Central memory CD4-positive, alpha-beta T cell (primary cell): ENCODE data around the gene STRA8.
A peak's percentile ranks its signal among the peaks of the same experiment; 100 is the strongest.
"Not testable (repeated sequence)": the region's sequence is repeated elsewhere in the genome, so short reads cannot be mapped to it uniquely, and the experiment has no call there.

Experiments
- DNase-seq: peaks from one replicate; pipeline ENCODE4 v3.0.0; 2022

Gene STRA8

DNA sequence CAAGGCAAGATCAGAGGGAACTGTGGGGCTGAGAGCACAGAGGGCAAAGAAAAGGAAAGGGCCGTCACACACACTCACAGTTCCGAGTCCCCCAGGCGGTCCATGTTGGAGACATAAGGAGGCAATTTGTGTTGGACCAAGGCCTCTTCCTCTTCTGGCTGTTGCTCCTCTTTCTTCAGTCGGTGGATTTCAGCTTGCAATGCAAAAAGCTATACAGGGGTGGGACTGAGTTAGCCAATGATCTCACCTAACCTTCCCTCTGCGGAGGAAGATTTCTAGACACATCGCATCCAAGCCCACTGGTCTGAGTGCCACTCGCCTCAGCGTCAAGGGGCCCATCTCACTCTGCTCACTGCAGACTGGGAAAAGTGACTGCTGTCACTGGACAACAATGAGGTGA is 27.8 kb upstream of the STRA8 start:
- no peak for DNase-seq

DNA sequence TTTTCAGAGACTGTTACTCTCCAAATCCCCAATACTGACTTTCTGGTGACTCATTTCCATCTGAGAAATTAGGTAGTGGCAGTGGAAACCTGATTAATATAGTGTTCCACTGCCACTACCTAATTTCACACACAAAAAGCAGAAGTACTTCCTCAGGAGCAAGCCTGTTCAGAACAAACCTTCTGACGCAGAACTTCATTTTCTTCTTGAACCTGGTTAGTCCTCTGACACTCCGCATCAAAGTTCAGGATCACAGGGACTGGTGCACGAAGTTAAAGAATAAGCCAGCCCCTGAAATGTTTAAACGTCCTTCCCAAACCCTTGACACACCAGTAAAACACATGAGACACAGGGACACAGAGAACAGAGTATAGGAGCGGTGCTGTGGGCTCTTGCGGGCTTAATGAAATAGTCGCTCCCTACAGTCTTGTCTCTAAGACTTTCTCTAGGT is 26.7 kb upstream of the STRA8 start:
- no peak for DNase-seq

DNA sequence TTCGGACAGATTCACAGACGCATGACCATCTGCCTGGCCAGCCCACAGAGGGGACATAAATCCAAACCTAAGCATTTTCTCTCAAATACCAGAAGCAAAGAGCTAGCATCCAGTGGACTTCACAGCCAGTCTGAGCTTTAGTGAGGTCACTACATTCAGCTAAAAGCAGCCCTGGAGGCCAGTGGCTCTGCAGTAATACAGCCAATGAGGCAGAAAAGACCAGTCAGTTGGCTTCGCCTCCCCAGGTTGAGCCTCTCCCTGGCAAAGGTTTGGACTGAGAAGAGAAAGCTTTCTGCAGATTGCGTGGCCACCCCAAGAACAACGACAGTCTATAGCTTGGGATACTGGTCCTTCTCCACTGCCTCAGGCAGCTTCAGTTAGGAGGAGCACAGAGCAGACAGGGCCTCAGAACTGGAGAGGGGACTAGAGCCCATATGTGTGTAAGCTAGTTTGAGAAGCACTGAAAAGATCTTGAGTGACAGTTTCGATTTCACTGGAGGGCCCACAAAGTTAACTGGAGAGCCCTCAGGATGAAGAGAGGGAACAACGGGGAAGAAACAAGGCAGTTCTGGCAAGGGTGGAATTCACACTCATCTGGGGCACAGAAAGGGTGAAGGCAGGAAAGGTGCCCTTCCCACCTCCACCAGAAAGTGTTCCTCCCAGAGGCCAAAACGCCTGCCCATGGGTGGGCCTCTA is 26.1 kb upstream of the STRA8 start:
- DNase-seq = no peak

DNA sequence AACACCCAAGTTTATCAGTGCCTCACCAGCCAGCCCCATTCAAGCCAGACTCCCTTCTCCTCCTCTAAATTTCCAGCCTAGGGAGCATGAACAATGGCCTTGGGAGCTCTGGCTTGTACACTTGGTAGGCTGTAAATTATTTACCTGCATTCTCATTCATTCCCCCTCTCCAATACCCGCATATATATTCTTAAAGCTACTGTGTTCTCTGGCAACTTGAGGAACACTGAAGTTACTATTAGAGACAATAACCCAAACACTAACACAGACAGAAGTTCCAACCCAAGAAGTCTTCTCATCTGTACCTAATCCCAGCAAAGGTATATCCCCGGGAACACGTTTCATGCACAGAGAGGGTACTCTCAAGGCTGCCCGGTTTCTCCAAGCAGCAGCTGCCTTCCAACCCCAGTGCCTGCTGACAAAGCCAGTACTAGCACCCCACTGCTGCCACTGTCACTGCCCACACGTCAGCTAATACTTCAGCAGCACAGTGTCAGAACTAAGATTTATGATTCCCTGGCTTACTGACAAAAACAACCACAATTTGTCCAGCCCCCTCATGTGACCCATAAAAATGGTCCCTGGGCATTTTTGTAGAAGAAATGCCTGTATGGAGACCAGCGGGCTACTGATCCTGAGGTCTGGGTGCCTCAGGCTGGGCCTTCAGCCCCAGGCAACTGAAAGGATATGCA is 25.4 kb upstream of the STRA8 start:
- DNase-seq = no peak

DNA sequence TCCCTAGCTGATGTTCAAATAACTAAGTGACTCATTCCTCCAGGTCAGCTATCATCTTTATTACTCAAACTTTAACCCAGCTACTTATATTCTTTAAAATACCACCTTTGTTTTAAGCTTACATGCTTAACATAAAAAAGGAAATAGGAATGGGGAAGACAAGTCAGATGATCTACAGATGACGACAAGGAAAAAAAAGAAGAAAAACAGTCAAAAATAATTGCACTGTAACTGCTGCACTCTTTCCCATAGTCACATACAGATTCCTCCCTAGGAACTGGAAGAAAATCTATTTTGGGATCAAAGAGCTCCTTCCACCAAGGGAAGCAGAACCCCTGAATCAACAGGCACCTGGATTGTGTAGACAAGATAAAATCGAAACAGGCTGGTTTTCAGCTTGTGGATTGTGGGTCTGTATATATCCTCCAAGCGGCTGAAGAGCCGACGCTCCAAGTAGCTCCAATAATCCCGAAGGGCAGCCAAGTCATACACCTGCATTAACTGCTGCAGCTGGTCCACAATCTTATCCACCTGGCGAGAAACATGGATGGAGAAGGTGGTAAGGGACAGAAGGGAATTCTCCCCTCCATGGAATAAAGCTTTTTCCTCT is 24.3 kb upstream of the STRA8 start:
- no peak for DNase-seq

DNA sequence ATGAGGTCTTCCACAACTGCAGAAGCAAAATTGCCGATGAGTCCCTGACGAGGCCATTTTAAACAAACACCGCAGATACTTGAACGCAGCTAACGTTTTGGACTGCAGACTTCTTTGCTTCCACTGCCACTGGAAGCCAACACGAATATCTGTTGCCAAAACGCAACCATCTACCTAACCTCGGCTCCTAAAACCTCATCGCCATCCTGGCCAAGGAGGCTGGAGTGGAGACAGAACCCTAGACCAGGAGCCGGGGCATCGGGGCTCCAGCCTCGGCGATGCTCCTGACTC is 22.8 kb upstream of the STRA8 start:
- DNase-seq = no peak

DNA sequence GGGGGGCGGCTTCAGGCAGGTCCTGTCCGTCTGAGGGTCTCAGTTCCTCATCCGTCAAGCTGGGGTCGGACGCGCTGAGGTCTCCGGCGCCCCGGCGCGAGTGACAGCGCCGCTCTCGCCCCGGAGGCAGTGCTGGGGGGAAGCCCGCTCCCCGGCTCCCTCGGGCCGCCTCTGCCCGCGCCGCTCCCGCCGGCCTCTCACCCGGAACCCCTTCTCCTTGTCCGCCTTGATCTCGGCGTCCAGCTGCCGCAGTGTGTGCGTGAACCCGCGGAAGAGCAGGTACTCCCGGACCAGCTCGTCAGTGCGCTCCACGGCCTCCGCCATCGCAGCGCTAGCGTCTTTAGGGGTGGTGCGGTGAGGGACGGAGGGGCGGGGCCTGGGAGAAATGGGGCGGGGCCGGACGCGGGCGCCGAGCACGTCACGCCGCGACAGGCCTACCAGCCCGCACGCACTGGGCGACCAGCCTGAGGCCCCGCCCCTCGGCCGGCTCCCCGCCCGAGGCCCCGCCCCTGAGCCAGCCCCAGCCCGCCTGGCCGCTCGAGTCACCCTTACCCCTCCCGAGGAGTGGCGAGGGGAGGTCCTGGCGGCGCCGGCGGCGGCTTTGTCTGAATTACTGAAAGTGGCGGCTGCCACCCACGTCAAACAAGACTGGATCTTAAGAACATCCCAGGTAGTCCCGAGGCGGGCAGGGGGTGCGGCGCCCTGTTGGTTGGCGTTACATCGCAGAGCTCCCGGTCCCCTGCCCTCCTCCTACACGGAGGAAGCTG is 22.3 kb upstream of the STRA8 start, which contains the start of gene WDR91:
TSS of gene WDR91 (minus strand) at position 348 of the 767 bp plus-strand sequence. CDS start at position 324, 24 bp downstream.
- peak; percentile 90 for DNase-seq

DNA sequence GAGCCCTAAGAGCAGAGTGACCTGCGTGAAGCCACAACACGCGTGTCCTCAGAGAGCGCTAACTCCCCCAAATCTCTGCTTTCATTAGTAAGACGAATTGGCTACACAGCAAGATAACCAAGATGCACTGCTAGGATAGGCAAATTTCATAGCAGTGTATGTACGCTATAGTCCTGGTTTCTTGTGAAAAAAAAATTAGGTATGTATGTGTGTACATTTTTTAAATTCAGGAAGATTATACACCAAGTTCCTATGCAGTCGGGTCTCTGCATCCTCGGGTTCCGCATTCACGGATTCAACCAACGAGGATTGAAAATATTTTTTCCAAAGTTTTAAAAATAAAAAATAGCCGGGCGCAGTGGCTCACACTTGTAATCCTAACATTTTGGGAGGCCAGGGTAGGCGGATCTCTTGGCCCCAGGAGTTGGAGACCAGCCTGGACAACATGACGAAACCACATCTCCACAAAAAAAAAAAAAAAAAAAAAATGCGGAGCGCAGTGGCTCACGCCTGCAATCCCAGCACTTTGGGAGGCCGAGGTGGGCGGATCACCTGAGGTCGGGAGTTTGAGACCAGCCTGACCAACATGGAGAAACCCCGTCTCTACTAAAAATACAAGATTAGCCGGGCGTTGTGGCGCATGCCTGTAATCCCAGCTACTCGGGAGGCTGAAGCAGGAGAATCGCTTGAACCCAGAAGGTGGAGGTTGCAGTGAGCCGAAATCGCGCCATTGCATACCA is 21.5 kb upstream of the STRA8 start:
- DNase-seq = not testable (repeated sequence)

GRCh38 chr7:135213831-135214230 is 19.8 kb upstream of the STRA8 start:
- DNase-seq = no peak

DNA sequence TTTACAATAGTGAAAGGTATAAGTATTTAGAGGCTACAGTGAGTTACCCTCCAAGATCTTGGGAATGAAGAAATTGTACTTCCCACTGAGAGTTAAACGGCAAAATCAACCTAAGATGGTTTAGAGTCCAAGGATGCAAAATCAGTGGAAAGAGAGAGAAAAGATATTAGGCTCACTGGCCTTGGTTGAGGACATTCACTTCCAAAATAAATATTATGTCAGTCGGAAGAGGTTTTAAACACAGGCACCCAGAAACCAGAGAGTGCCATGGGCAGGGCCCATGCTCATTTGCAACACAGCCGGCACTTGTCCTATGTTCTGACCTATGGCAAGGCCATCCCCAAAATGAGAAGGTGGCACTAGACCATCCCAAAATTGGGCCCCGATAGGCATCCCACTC is 18.5 kb upstream of the STRA8 start:
- DNase-seq = no peak

- no peak for DNase-seq
Measured at GRCh38 chr7:135215698-135216097, 17.9 kb upstream of the STRA8 start.

GRCh38 chr7:135217645-135218509 is 15.8 kb upstream of the STRA8 start:
- DNase-seq = no peak

GRCh38 chr7:135224027-135224426 is 9.6 kb upstream of the STRA8 start:
- no peak for DNase-seq

DNA sequence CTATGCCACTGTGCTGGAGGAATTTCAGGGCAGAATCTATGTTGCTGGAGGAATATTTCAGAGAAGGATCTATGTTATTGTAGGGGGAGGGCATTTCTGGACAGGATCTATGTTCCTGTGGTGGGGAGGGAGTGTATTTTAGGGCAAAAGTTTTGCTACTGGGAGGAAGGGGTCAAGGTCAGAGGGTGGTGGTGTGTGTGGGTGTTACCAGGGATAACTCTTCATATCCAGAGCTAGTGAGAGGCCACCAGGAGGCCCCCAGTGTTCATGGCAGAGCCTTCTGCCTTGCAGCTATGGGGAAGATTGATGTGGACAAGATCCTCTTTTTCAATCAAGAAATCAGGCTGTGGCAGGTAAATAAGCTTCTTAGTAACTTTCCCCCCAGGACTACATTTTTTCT is 2.0 kb upstream of the STRA8 start:
- no peak for DNase-seq

DNA sequence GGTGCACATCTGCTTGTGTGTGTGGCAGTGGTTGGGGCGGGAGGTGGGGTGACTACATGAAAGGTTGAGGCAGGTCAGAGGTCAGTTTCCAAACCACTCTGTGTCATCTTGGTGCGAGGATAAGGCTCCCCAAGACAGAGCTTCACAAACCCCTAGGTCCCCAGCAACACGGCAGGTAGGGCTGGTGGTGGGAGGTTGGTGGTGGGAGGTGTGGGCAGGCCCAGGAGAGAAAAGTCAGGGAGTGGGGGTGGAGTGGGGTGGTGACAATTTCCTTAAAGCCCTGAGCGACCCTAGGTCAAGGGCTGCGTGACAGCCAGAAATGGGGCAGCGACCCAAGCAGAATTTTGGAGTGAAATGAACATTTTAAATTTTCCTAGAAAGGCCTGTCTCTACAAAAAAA is 1.6 kb upstream of the STRA8 start:
- DNase-seq = no peak

GRCh38 chr7:135232720-135233119 is 918 bp upstream of the STRA8 start:
- DNase-seq = no peak

- DNase-seq = not testable (repeated sequence)
Measured at GRCh38 chr7:135234095-135234494, 457 bp downstream of the STRA8 start.

- DNase-seq = no peak
Measured at GRCh38 chr7:135234727-135235126, 1.1 kb downstream of the STRA8 start.

GRCh38 chr7:135235841-135236240 is 2.2 kb downstream of the STRA8 start:
- DNase-seq = no peak

DNA sequence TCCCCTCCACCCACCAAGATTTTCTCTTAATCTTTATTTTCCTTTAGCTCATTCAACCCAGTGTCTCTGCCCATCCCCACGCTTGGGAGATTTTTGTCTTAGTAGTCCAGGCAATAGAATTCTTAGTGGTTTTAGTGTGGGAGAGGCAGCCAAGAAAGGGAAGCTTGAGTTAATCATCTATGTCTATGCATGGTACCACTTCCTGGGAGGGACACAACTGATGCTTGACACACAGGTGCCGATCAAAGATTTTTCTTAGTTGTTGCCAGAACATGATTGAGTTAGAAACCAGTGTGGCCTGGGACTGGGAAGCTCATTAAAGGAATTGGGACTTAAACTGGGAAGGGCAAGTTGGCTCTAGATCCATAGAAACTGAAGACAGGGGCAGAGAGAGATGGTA is 3.1 kb downstream of the STRA8 start:
- DNase-seq = no peak

GRCh38 chr7:135238112-135238744 is 4.6 kb downstream of the STRA8 start:
- no peak for DNase-seq
